IMR-90 (cell line): ENCODE measurements around the gene CCDC97. TPM values are rescaled to one million over a fixed set of nuclear protein-coding genes. Genes with fewer than 3 reads are reported as not detected.

Experiments
- ATAC-seq: fragments of 200-7000 bp; cut with Tn5 transposase; 2 replicates; pipeline ENCODE4 v1.9.1; 2020; ENCODE audit warnings: low read depth, mild to moderate bottlenecking, moderate library complexity
- BruUV-seq: library from RNA; stranded (reverse); fragments of 400-500 nt; replicated peaks from 2 replicates; lab custom pipeline; 2021; lab: Mats Ljungman, UMichigan
- CTCF ChIA-PET: fragments of 300-600 bp; formaldehyde crosslinking; extraction: SDS; loops from one replicate; lab custom pipeline; 2021; ENCODE audit warnings: antibody characterized with exemption; lab: Yijun Ruan, JAX
- POLR2A ChIA-PET: fragments of 300-600 bp; sonication (Branson Sonifier 250); formaldehyde crosslinking; loops from one replicate; lab custom pipeline; 2022; ENCODE audit warnings: antibody characterized with exemption; ENCODE audit not compliant: unreplicated experiment; lab: Charles Lee
- DNase-seq: peaks from one replicate; pipeline ENCODE4 v3.0.0; 2013
- H2AFZ ChIP-seq: replicated peaks from 2 replicates; pipeline ENCODE3; 2013; ENCODE audit warnings: low read length, mild to moderate bottlenecking; ENCODE audit not compliant: poor library complexity
- H2AK5ac ChIP-seq: 2 replicates; pipeline ENCODE4 v1.6.1; 2013; ENCODE audit warnings: low read depth, low read length, inconsistent platforms
- H2AK9ac ChIP-seq: replicated peaks from 2 replicates; pipeline ENCODE3; 2013; ENCODE audit warnings: mild to moderate bottlenecking, low read depth, low read length, moderate library complexity; ENCODE audit not compliant: poor library complexity
- H2BK120ac ChIP-seq: 2 replicates; pipeline ENCODE4 v1.6.1; 2013; ENCODE audit warnings: low read depth, low read length, inconsistent platforms
- H2BK15ac ChIP-seq: 3 replicates; pipeline ENCODE4 v1.6.1; 2013; ENCODE audit warnings: low read depth, low read length, inconsistent platforms
- H2BK20ac ChIP-seq: 2 replicates; pipeline ENCODE4 v1.6.1; 2013; ENCODE audit warnings: low read depth, mild to moderate bottlenecking, inconsistent platforms, low read length, moderate library complexity
- H2BK5ac ChIP-seq: 2 replicates; pipeline ENCODE4 v1.6.1; 2013; ENCODE audit warnings: mild to moderate bottlenecking, low read depth, low read length, inconsistent platforms; ENCODE audit not compliant: poor library complexity, severe bottlenecking
- H3K14ac ChIP-seq: replicated peaks from 2 replicates; pipeline ENCODE4 v1.6.1; 2013; ENCODE audit warnings: low read depth, low read length, inconsistent platforms
- H3K18ac ChIP-seq: 2 replicates; pipeline ENCODE4 v1.6.1; 2013; ENCODE audit warnings: low read depth, low read length, control low read depth
- H3K23ac ChIP-seq: 2 replicates; pipeline ENCODE4 v1.6.1; 2013; ENCODE audit warnings: low read depth, low read length, inconsistent platforms
- H3K27ac ChIP-seq: 2 replicates; pipeline ENCODE4 v1.5.1; 2013; ENCODE audit warnings: mild to moderate bottlenecking, control low read depth, low read length; ENCODE audit not compliant: insufficient read depth
- H3K27me3 ChIP-seq: 2 replicates; pipeline ENCODE4 v1.6.1; 2013; ENCODE audit warnings: low read length; ENCODE audit not compliant: control insufficient read depth, insufficient read depth
- H3K36me3 ChIP-seq: 2 replicates; pipeline ENCODE4 v1.6.1; 2013; ENCODE audit warnings: low read length, mixed read lengths; ENCODE audit not compliant: control insufficient read depth, insufficient read depth
- H3K4ac ChIP-seq: 2 replicates; pipeline ENCODE4 v1.6.1; 2013; ENCODE audit warnings: low read depth, low read length, inconsistent platforms
- H3K4me1 ChIP-seq: 2 replicates; pipeline ENCODE4 v1.6.1; 2013; ENCODE audit warnings: low read length, mixed read lengths; ENCODE audit not compliant: control insufficient read depth, insufficient read depth
- H3K4me2 ChIP-seq: 2 replicates; pipeline ENCODE4 v1.6.1; 2013; ENCODE audit warnings: low read depth, mild to moderate bottlenecking, control low read depth, low read length, moderate library complexity
- H3K4me3 ChIP-seq: 2 replicates; pipeline ENCODE4 v1.5.1; 2013; ENCODE audit warnings: low read depth, mild to moderate bottlenecking, control low read depth, low read length, moderate library complexity; ENCODE audit not compliant: insufficient read depth
- H3K56ac ChIP-seq: 2 replicates; pipeline ENCODE4 v1.6.1; 2013; ENCODE audit warnings: low read length, inconsistent platforms; ENCODE audit not compliant: insufficient read depth; ENCODE audit errors: extremely low read depth
- H3K79me1 ChIP-seq, 2 experiments: 2 replicates each; pipeline ENCODE4 v1.6.1; 2013; ENCODE audit warnings: low read length in 2 of 2, inconsistent platforms in 1 of 2, low read depth in 1 of 2
- H3K9ac ChIP-seq: 2 replicates; pipeline ENCODE4 v1.6.1; 2013; ENCODE audit warnings: low read depth, low read length, control low read depth
- H3K9me1 ChIP-seq: 2 replicates; pipeline ENCODE4 v1.6.1; 2013; ENCODE audit warnings: low read length, inconsistent platforms; ENCODE audit not compliant: insufficient read depth
- H3K9me3 ChIP-seq: 2 replicates; pipeline ENCODE4 v1.6.1; 2013; ENCODE audit warnings: low read length; ENCODE audit not compliant: control insufficient read depth, insufficient read depth
- H4K20me1 ChIP-seq: 2 replicates; pipeline ENCODE4 v1.6.1; 2013; ENCODE audit warnings: low read length, inconsistent platforms; ENCODE audit not compliant: insufficient read depth
- H4K5ac ChIP-seq: 2 replicates; pipeline ENCODE4 v1.6.1; 2013; ENCODE audit warnings: mild to moderate bottlenecking, low read depth, low read length, control low read depth
- H4K8ac ChIP-seq, 2 experiments: 2 replicates each; pipeline ENCODE4 v1.6.1; 2013; ENCODE audit warnings: low read depth in 2 of 2, low read length in 2 of 2, control low read depth in 1 of 2, inconsistent platforms in 1 of 2
- H4K91ac ChIP-seq: 2 replicates; pipeline ENCODE4 v1.6.1; 2013; ENCODE audit warnings: low read depth, low read length, inconsistent platforms; ENCODE audit not compliant: insufficient read depth
- CHD1 ChIP-seq: IDR thresholded peaks from 2 replicates; pipeline ENCODE4 v1.6.1; 2012; ENCODE audit warnings: low read depth, low read length, improper control_type of control experiment
- FOS ChIP-seq: fragments of 150-350 bp; IDR thresholded peaks from 2 replicates; pipeline ENCODE4 v1.6.1; 2016; ENCODE audit warnings: low read depth, low read length
- MAFK ChIP-seq: IDR thresholded peaks from 2 replicates; pipeline ENCODE4 v1.6.1; 2012; ENCODE audit warnings: low read depth, low read length, improper control_type of control experiment
- MAZ ChIP-seq: IDR thresholded peaks from 2 replicates; pipeline ENCODE4 v1.6.1; 2012; ENCODE audit warnings: low read depth, mild to moderate bottlenecking, low read length, improper control_type of control experiment, moderate library complexity, borderline replicate concordance
- NFE2L2 ChIP-seq: fragments of 150-350 bp; IDR thresholded peaks from 2 replicates; pipeline ENCODE4 v1.6.1; 2016; ENCODE audit warnings: low read depth, mild to moderate bottlenecking, low read length
- POLR2A ChIP-seq: IDR thresholded peaks from 2 replicates; pipeline ENCODE4 v1.6.1; 2012; ENCODE audit warnings: mild to moderate bottlenecking, low read depth, low read length
- RAD21 ChIP-seq: IDR thresholded peaks from 2 replicates; pipeline ENCODE4 v1.6.1; 2012; ENCODE audit warnings: low read length, improper control_type of control experiment
- RCOR1 ChIP-seq: IDR thresholded peaks from 2 replicates; pipeline ENCODE4 v1.6.1; 2012; ENCODE audit warnings: mild to moderate bottlenecking, low read length, improper control_type of control experiment; ENCODE audit not compliant: insufficient replicate concordance
- RFX5 ChIP-seq: IDR thresholded peaks from 2 replicates; pipeline ENCODE4 v1.8.0; 2012; ENCODE audit warnings: low read depth, mild to moderate bottlenecking, low read length, moderate library complexity
- WGBS, 2 experiments: methylation state at CpG; one replicate each; pipeline versions ENCODE4 v1.1.5 to v1.1.7; 2013; ENCODE audit warnings: missing lambda C conversion rate in 2 of 2; ENCODE audit not compliant: insufficient read length in 1 of 2; ENCODE audit errors: extremely low coverage in 2 of 2; 5-methylcytosine and 5-hydroxymethylcytosine counted together
- dilution Hi-C: fragments of 300-500 bp; cut with HindIII; formaldehyde crosslinking; loops from one replicate; pipeline ENCODE4 v1.14.3; 2018; ENCODE audit warnings: low sequenced_read_pairs; ENCODE audit not compliant: unreplicated experiment
- in situ Hi-C: fragments of 300-500 bp; cut with MboI; formaldehyde crosslinking; loops from 3 replicates; pipeline ENCODE4 v1.14.3; 2019; ENCODE audit warnings: low sequenced_read_pairs, inconsistent platforms, mixed read lengths
- intact Hi-C: fragments of 100-400 bp; cut with micrococcal nuclease; formaldehyde crosslinking; loops from 2 replicates; pipeline ENCODE4 v1.10.0; 2022
- polyA plus RNA-seq, 3 experiments: library from polyadenylated mRNA; depleted of rRNA; stranded (reverse); fragments of >200 nt; gene quantifications; 2 replicates each; pipeline ENCODE4 v1.2.3, GENCODE V29; 2012; ENCODE audit warnings: low replicate concordance in 1 of 3
- total RNA-seq: library from RNA; depleted of rRNA; stranded (reverse); fragments of >200 nt; gene quantifications from 2 replicates; pipeline ENCODE4 v1.2.3, GENCODE V29; 2012
- TF ChIP-seq, protein P1 (sequence below): fragments of 150-350 bp; IDR thresholded peaks from 2 replicates; pipeline ENCODE4 v1.6.1; 2017; ENCODE audit warnings: mild to moderate bottlenecking, antibody characterized with exemption, low read length, low read depth

The CCDC97 gene
- total and polyA plus RNA-seq, 2 of the 4 experiments (the other 2 are of a cell fraction), result 4.1 to 11.0 TPM

DNA sequence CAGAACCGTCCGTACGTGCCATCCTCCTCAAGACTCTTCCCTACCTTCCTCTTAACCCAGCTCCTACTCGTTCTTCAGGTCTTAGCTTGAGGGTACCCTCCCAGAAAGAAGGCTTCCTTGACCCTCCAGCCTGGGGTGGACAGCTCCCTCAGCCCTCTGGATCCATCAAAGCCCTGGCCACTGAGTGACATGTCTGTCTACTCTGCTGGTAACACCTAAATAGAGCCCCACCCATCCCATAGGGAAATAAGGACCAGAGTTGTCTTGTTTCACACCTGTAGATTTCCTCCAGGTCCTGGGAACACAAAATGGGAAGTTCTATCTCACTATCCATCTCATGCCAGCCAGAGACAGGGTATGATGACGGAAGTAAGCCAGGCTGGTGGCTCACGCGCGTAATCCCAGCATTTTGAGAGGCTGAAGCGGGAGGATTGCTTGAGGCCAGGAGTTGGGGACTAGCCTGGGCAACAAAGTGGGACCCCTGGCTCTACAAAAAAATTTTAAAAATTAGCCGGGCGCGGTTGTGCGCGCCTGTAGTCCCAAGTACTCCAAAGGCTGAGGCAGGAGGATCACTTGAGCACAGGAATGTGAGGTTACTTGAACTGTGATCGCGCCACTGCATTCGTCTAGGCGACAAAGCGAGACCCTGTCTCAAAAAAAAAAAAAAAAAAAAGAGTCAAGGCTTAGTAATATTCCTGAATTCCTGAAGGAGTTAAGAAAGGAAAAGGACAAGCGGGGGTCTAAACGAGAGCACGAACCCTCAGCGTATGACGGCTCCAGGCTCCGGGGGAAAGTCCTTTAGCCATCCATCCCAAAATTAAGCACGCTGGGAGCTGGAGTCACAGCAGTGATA lies 566 bp upstream of the CCDC97 start:
- ChIA-PET POLR2A (interaction anchor here (0.7 kb wide), 1 partner anchor 23 kb away, joined by 3 read pairs; no protein-coding TSS in a partner anchor), CTCF (interaction anchor here (0.6 to 1.8 kb wide), 8 partner anchors 11 to 124 kb away, joined by 3 to 8 read pairs (median 4); no protein-coding TSS in a partner anchor)
- Histone ChIP-seq H4K5ac (peak overlapping the region; percentile 97), H3K4me3 (peak overlapping the region; percentile 72), H3K4me2 (peak overlapping the region; percentile 88), H2AK9ac (peak overlapping the region; percentile 95), H3K18ac (peak overlapping the region; percentile 96), H3K56ac (peak overlapping the region; percentile 99), H3K23ac (peak overlapping the region; percentile 100), H2BK120ac (peak overlapping the region; percentile 91), H2BK5ac (peak overlapping the region; percentile 93), H3K14ac (peak overlapping the region; percentile 100), H4K20me1 (peaks cover 22% of the 10 kb centered on the region; the same call in 1 of the 2 replicates), H3K27ac (peak overlapping the region; percentile 96), H3K9me1 (no peaks in the 10 kb centered on the region; the same call in none of the 2 replicates), H3K27me3 (no peaks in the 10 kb centered on the region), H3K9ac (peak overlapping the region; percentile 100), H2BK20ac (peak overlapping the region; percentile 72; the same call in 1 of the 2 replicates), H2AK5ac (peak overlapping the region; percentile 33), H3K4me1 (peaks cover 7% of the 10 kb centered on the region), H3K4ac (peak overlapping the region; percentile 100), H2AFZ (peak overlapping the region; percentile 97), H4K91ac (peak overlapping the region; percentile 94), H4K8ac (peak overlapping the region; percentile 97 to 98), H2BK15ac (peak overlapping the region; percentile 63; the same call in 2 of the 3 replicates), H3K79me1 (peaks cover 16 to 52% of the 10 kb centered on the region in 2 experiments; a peak in 3 of 4 replicates), H3K9me3 (no peaks in the 10 kb centered on the region), H3K36me3 (peaks cover 43% of the 10 kb centered on the region)
- no peak for TF ChIP-seq FOS
- no peak for TF ChIP-seq MAFK
- TF ChIP-seq POLR2A, result no peak
- no peak for TF ChIP-seq RCOR1
- TF ChIP-seq MAZ, result no peak
- TF ChIP-seq RAD21, result no peak
- TF ChIP-seq NFE2L2, result no peak
- no peak for TF ChIP-seq CHD1
- TF ChIP-seq, protein P1, sequence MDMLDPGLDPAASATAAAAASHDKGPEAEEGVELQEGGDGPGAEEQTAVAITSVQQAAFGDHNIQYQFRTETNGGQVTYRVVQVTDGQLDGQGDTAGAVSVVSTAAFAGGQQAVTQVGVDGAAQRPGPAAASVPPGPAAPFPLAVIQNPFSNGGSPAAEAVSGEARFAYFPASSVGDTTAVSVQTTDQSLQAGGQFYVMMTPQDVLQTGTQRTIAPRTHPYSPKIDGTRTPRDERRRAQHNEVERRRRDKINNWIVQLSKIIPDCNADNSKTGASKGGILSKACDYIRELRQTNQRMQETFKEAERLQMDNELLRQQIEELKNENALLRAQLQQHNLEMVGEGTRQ, result no peak
- no peak for TF ChIP-seq RFX5
- in situ Hi-C loops (no loop called here), intact Hi-C loops (loop anchor here (1.0 to 5.0 kb wide), 4 partner anchors 43 to 335 kb away; partner anchors contain the start of genes AXL and HNRNPUL1), dilution Hi-C loops (no loop called here)
- peak; percentile 1; the same call in 1 of the 2 replicates for ATAC-seq
- TSS peak; percentile 50 for BruUV-seq
- 47% methylated on average over 3 of the region's 26 CpGs; no CpG with 5 or more reads in 1 of the 2 experiments for WGBS, 2 experiments
- no peak for DNase-seq
